Chondrocyte (in vitro differentiated cells): ENCODE data around the gene CNR1. TPM values are rescaled to one million over a fixed set of nuclear protein-coding genes. Genes with fewer than 3 reads are reported as not detected.

ENCODE experiments used
- DNase-seq: peaks from one replicate; pipeline ENCODE4 v3.0.0; 2021; ENCODE audit warnings: mixed read lengths, low spot score
- H3K27ac Mint-ChIP-seq: one replicate; pipeline ENCODE4 v1.8.0; 2021; ENCODE audit warnings: mild to moderate bottlenecking, moderate library complexity, mixed read lengths; ENCODE audit not compliant: unreplicated experiment
- H3K27me3 Mint-ChIP-seq: 2 replicates; pipeline ENCODE4 v1.8.0; 2021; ENCODE audit warnings: low read depth, mixed read lengths
- H3K36me3 Mint-ChIP-seq: 2 replicates; pipeline ENCODE4 v1.8.0; 2021; ENCODE audit warnings: low read depth, mixed read lengths
- H3K4me1 Mint-ChIP-seq: 2 replicates; pipeline ENCODE4 v1.8.0; 2021; ENCODE audit warnings: low read depth, mild to moderate bottlenecking, mixed read lengths
- H3K4me3 Mint-ChIP-seq: one replicate; pipeline ENCODE4 v1.8.0; 2021; ENCODE audit warnings: mild to moderate bottlenecking, moderate library complexity, mixed read lengths; ENCODE audit not compliant: unreplicated experiment
- H3K9me3 Mint-ChIP-seq: 2 replicates; pipeline ENCODE4 v1.8.0; 2021; ENCODE audit warnings: low read depth, mixed read lengths
- total RNA-seq: library from RNA; stranded (reverse); gene quantifications from 3 replicates; pipeline ENCODE4 v1.2.1, GENCODE V29; 2021
- TF ChIP-seq, protein P1 (sequence below): fragments of 200-600 bp; sonication (generic); IDR thresholded peaks from 2 replicates; pipeline ENCODE4 v1.5.0; 2021; ENCODE audit warnings: antibody characterized with exemption, mild to moderate bottlenecking, moderate library complexity

The CNR1 gene
- total RNA-seq, 1 donor from 2014 or later = not detected

- no peaks in the 10 kb centered on the region for H3K36me3 Mint-ChIP-seq
- H3K27me3 Mint-ChIP-seq = peaks cover 66% of the 10 kb centered on the region
- no peak overlapping the region for H3K27ac Mint-ChIP-seq
- TF ChIP-seq, protein P1, sequence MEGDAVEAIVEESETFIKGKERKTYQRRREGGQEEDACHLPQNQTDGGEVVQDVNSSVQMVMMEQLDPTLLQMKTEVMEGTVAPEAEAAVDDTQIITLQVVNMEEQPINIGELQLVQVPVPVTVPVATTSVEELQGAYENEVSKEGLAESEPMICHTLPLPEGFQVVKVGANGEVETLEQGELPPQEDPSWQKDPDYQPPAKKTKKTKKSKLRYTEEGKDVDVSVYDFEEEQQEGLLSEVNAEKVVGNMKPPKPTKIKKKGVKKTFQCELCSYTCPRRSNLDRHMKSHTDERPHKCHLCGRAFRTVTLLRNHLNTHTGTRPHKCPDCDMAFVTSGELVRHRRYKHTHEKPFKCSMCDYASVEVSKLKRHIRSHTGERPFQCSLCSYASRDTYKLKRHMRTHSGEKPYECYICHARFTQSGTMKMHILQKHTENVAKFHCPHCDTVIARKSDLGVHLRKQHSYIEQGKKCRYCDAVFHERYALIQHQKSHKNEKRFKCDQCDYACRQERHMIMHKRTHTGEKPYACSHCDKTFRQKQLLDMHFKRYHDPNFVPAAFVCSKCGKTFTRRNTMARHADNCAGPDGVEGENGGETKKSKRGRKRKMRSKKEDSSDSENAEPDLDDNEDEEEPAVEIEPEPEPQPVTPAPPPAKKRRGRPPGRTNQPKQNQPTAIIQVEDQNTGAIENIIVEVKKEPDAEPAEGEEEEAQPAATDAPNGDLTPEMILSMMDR = no peak
- no peak overlapping the region for H3K4me3 Mint-ChIP-seq
- H3K9me3 Mint-ChIP-seq = no peaks in the 10 kb centered on the region
- H3K4me1 Mint-ChIP-seq = peaks cover 10% of the 10 kb centered on the region
- no peak for DNase-seq
These were observed 2.2 kb upstream of the CNR1 start for GRCh38 chr6:88168362-88168761.

DNA sequence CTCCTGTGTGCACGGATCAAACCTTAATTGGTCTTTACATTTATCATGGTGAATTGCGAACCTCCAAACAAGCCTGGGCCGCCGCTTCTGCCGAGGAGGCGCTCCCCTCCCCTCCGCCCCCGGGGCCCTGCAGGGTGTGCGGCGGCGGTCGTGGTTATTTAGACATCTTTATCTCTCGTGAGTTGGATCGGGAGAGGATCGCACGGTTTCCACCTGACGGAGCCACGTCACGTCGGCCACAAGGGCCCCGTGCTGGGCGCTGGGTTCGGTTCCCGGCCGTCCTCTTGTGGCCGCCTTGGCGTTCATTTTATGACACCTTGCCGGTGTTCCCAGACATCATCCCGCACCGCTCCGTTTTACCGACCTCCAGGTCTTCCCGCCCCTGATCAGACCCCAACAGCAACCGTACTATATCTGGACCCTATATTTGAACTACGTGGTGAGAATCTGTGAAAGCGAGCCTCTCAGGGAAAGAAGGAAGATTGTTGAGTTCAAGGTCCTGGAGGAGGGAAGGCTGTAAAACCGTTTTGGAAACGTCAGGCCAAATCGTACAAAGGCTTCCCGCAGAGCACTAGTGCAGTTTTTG is 1.3 kb upstream of the CNR1 start:
- H3K27ac Mint-ChIP-seq = no peak overlapping the region
- no peak for DNase-seq
- peaks cover 10% of the 10 kb centered on the region for H3K4me1 Mint-ChIP-seq
- TF ChIP-seq, protein P1 = no peak
- no peaks in the 10 kb centered on the region for H3K9me3 Mint-ChIP-seq
- H3K36me3 Mint-ChIP-seq = no peaks in the 10 kb centered on the region
- H3K27me3 Mint-ChIP-seq = peaks cover 72% of the 10 kb centered on the region
- H3K4me3 Mint-ChIP-seq = peak overlapping the region; percentile 26

GRCh38 chr6:88166493-88167351 is 575 bp upstream of the CNR1 start:
- Mint-ChIP-seq H3K4me1 (peaks cover 10% of the 10 kb centered on the region), H3K36me3 (no peaks in the 10 kb centered on the region), H3K4me3 (peak overlapping the region; percentile 67), H3K27me3 (peaks cover 75% of the 10 kb centered on the region), H3K9me3 (no peaks in the 10 kb centered on the region), H3K27ac (no peak overlapping the region)
- TF ChIP-seq, protein P1 = no peak
- DNase-seq = peak; percentile 70

DNA sequence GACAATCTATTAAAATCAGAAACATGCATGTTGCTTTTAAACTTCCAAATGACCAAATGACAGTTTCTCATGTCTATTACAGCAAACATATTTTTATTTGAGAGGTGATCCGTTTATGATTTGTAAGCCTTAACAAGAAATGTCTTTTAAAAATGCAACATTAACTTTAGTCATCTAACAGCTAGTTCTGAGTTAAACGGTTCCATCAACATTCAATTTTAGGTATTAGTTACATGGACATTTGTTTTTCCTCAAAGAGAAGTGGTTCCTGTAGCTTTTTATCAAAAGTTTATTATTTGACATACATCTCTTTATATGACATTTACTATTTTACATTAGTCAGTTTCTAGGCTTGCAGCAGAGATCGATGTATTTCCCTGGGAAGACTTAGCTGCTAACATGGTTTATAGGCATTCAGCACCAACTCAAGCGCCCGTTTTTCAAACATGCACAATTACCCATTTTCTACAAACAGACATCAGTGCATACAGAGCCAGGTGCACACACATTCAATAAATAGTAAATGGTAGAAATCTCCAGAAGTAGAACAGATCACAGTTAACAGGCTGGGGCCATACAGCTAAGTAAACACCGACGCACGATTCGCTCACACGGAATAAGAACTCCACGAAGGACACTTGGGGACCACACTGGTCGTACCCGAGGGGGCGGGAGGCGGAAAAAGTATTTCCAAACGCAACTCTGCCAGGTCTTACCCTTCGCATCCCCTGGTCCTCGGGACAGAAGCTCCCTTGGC is 882 bp downstream of the CNR1 start:
- H3K36me3 Mint-ChIP-seq = no peaks in the 10 kb centered on the region
- H3K9me3 Mint-ChIP-seq = no peaks in the 10 kb centered on the region
- DNase-seq = no peak
- H3K4me3 Mint-ChIP-seq = peak overlapping the region; percentile 68
- no peak overlapping the region for H3K27ac Mint-ChIP-seq
- TF ChIP-seq, protein P1 = no peak
- peaks cover 69% of the 10 kb centered on the region for H3K27me3 Mint-ChIP-seq
- H3K4me1 Mint-ChIP-seq = peaks cover 10% of the 10 kb centered on the region

- TF ChIP-seq, protein P1 = no peak
- no peak for DNase-seq
- Mint-ChIP-seq H3K4me3 (no peak overlapping the region), H3K27me3 (peaks cover 61% of the 10 kb centered on the region), H3K4me1 (peaks cover 10% of the 10 kb centered on the region), H3K36me3 (no peaks in the 10 kb centered on the region), H3K9me3 (no peaks in the 10 kb centered on the region), H3K27ac (no peak overlapping the region)
These were observed 2.1 kb downstream of the CNR1 start for GRCh38 chr6:88164061-88164460.
